CD4-positive, alpha-beta T cell (primary cell): ENCODE data around the gene PHTF2. TPM values are rescaled to one million over a fixed set of nuclear protein-coding genes. Genes with fewer than 3 reads are reported as not detected.

Experiments used
- ATAC-seq: fragments of 200-7000 bp; cut with Tn5 transposase; one replicate; pipeline ENCODE4 v1.10.0; 2022; ENCODE audit warnings: mild to moderate bottlenecking; ENCODE audit not compliant: poor library complexity
- CTCF ChIA-PET: fragments of 350-600 bp; sonication (Branson Sonifier 250); formaldehyde crosslinking; loops from one replicate; lab custom pipeline; 2021; ENCODE audit warnings: antibody characterized with exemption, inconsistent platforms; lab: Charles Lee
- POLR2A ChIA-PET: fragments of 350-600 bp; sonication (Branson Sonifier 250); formaldehyde crosslinking; loops from one replicate; lab custom pipeline; 2021; ENCODE audit warnings: antibody characterized with exemption, inconsistent platforms; lab: Charles Lee
- DNase-seq, 14 experiments: peaks; one replicate each; pipeline ENCODE4 v3.0.0-alpha.2; 2013 to 2020; ENCODE audit warnings: mixed read lengths in 2 of 14
- H3K27ac ChIP-seq, 2 donors: one replicate each; pipeline versions ENCODE4 v1.5.1 to v1.7.0; 2013; ENCODE audit warnings: low read length in 2 of 2, low read depth in 1 of 2, mild to moderate bottlenecking in 1 of 2
- H3K27me3 ChIP-seq, 2 experiments: 1 replicate in 1 of 2; 2 replicates in 1 of 2; pipeline versions ENCODE4 v1.6.1 to v1.7.0; 2013; ENCODE audit warnings: low read length in 2 of 2, control low read depth in 1 of 2, mild to moderate bottlenecking in 1 of 2, moderate library complexity in 1 of 2; ENCODE audit not compliant: insufficient read depth in 2 of 2, control insufficient read depth in 1 of 2
- H3K36me3 ChIP-seq: one replicate; pipeline ENCODE4 v1.6.1; 2013; ENCODE audit warnings: low read length, control low read depth; ENCODE audit not compliant: insufficient read depth
- H3K4me1 ChIP-seq: one replicate; pipeline ENCODE4 v1.6.1; 2013; ENCODE audit warnings: low read length, control low read depth; ENCODE audit not compliant: insufficient read depth
- H3K4me3 ChIP-seq: one replicate; pipeline ENCODE4 v1.5.1; 2013; ENCODE audit warnings: mild to moderate bottlenecking, low read length, moderate library complexity
- H3K9me3 ChIP-seq, 2 experiments: 1 replicate in 1 of 2; 2 replicates in 1 of 2; pipeline versions ENCODE4 v1.6.1 to v1.7.0; 2013; ENCODE audit warnings: low read length in 2 of 2, mild to moderate bottlenecking in 2 of 2, control low read depth in 1 of 2, moderate library complexity in 1 of 2; ENCODE audit not compliant: control insufficient read depth in 1 of 2, insufficient read depth in 1 of 2
- H3K27ac Mint-ChIP-seq: one replicate; pipeline ENCODE4 v1.8.0; 2020; ENCODE audit warnings: mixed read lengths
- H3K27me3 Mint-ChIP-seq: one replicate; pipeline ENCODE4 v1.8.0; 2021; ENCODE audit warnings: mixed read lengths
- H3K36me3 Mint-ChIP-seq: one replicate; pipeline ENCODE4 v1.8.0; 2021; ENCODE audit warnings: low read depth, mixed read lengths
- H3K4me1 Mint-ChIP-seq: one replicate; pipeline ENCODE4 v1.8.0; 2021; ENCODE audit warnings: low read depth, mixed read lengths
- H3K4me3 Mint-ChIP-seq: one replicate; pipeline ENCODE4 v1.8.0; 2020; ENCODE audit warnings: mild to moderate bottlenecking, mixed read lengths
- H3K9me3 Mint-ChIP-seq: one replicate; pipeline ENCODE4 v1.8.0; 2020; ENCODE audit warnings: mixed read lengths
- CTCF ChIP-seq: fragments of 200-600 bp; IDR thresholded peaks from one replicate; pipeline ENCODE4 v1.8.0; 2022; ENCODE audit warnings: antibody characterized with exemption, mild to moderate bottlenecking
- intact Hi-C, 2 experiments: fragments of 100-400 bp; cut with DNase I in 1 of 2; cut with micrococcal nuclease in 1 of 2; formaldehyde crosslinking; loops; one replicate each; pipeline versions ENCODE4 v1.15.1 to v1.9.0; 2023 to 2025; cut with DNase I, micrococcal nuclease
- total RNA-seq, 174 experiments: library from RNA in 2 of 174; stranded (reverse) in 2 of 174; gene quantifications; one replicate each; pipeline ENCODE4 v1.2.3 and lab custom pipeline; 2021 to 2026

Gene PHTF2
- total RNA-seq, 2 experiments from 2014 or later: 22.6 to 23.5 TPM

- no peak for ATAC-seq
- ChIA-PET POLR2A (interaction anchor here (0.7 to 2.2 kb wide), 12 partner anchors 14 to 447 kb away, joined by 3 to 14 read pairs (median 4); partner anchors contain the start of gene RSBN1L), CTCF (interaction anchor here (0.9 to 2.0 kb wide), 14 partner anchors 32 to 142 kb away, joined by 3 to 7 read pairs (median 4); partner anchors contain the start of gene RSBN1L)
- Histone ChIP-seq H3K4me1 (peaks cover 26% of the 10 kb centered on the region), H3K27ac (peak overlapping the region; percentile 55 to 65), H3K9me3 (no peaks in the 10 kb centered on the region), H3K4me3 (peak overlapping the region; percentile 81), H3K36me3 (no peaks in the 10 kb centered on the region), H3K27me3 (no peaks in the 10 kb centered on the region)
- Mint-ChIP-seq H3K27ac (peak overlapping the region; percentile 87), H3K36me3 (peaks cover 35% of the 10 kb centered on the region), H3K27me3 (no peaks in the 10 kb centered on the region), H3K4me3 (peak overlapping the region; percentile 95), H3K9me3 (no peaks in the 10 kb centered on the region), H3K4me1 (peaks cover 86% of the 10 kb centered on the region)
- intact Hi-C loops: loop anchor here (2.0 to 10.0 kb wide), 6 partner anchors 33 to 263 kb away; partner anchors contain the start of genes PTPN12 (in 2 of the 2) and RSBN1L (in 2 of the 2)
- peak in 11 of 14 experiments; percentile 8 to 58 (median 11) for DNase-seq
- TF ChIP-seq CTCF: peak; percentile 36
Measured at GRCh38 chr7:77799078-77799964, 748 bp downstream of the PHTF2 start.

GRCh38 chr7:77800158-77800557, 1.6 kb downstream of the PHTF2 start:
- POLR2A ChIA-PET: interaction anchor here (2.0 kb wide), 1 partner anchor 37 kb away, joined by 4 read pairs; no protein-coding TSS in a partner anchor
- DNase-seq: peak in 4 of 14 experiments; percentile 18 to 23 (median 20)
- no peaks in the 10 kb centered on the region for H3K27me3 ChIP-seq
- Mint-ChIP-seq H3K4me3 (peak overlapping the region; percentile 95), H3K9me3 (no peaks in the 10 kb centered on the region), H3K36me3 (peaks cover 28% of the 10 kb centered on the region), H3K27ac (peak overlapping the region; percentile 87), H3K27me3 (no peaks in the 10 kb centered on the region), H3K4me1 (peaks cover 89% of the 10 kb centered on the region)
- CTCF ChIA-PET: interaction anchor here (1.3 kb wide), 1 partner anchor 142 kb away, joined by 3 read pairs; no protein-coding TSS in a partner anchor
- H3K4me3 ChIP-seq: peak overlapping the region; percentile 81
- TF ChIP-seq CTCF: no peak
- intact Hi-C loops: loop anchor here in 1 of 2 experiments (5.0 kb wide), 1 partner anchor 37 kb away; no protein-coding TSS in a partner anchor
- H3K9me3 ChIP-seq: no peaks in the 10 kb centered on the region
- H3K4me1 ChIP-seq: peaks cover 26% of the 10 kb centered on the region
- H3K36me3 ChIP-seq: no peaks in the 10 kb centered on the region
- no peak for ATAC-seq
- peak overlapping the region in 1 of 2 donors; percentile 55 for H3K27ac ChIP-seq

- H3K27ac ChIP-seq: no peak overlapping the region
- ATAC-seq (no peak), DNase-seq (no peak)
- Mint-ChIP-seq H3K27ac (peak overlapping the region; percentile 87), H3K9me3 (no peaks in the 10 kb centered on the region), H3K36me3 (peaks cover 28% of the 10 kb centered on the region), H3K4me1 (peaks cover 92% of the 10 kb centered on the region), H3K4me3 (peak overlapping the region; percentile 95), H3K27me3 (no peaks in the 10 kb centered on the region)
- CTCF ChIA-PET: interaction anchor here (1.5 kb wide), 1 partner anchor 41 kb away, joined by 4 read pairs; no protein-coding TSS in a partner anchor
- intact Hi-C loops: loop anchor here in 1 of 2 experiments (5.0 kb wide), 1 partner anchor 37 kb away; no protein-coding TSS in a partner anchor
- H3K9me3 ChIP-seq: no peaks in the 10 kb centered on the region
- TF ChIP-seq CTCF: no peak
- H3K27me3 ChIP-seq: no peaks in the 10 kb centered on the region
- POLR2A ChIA-PET: no interaction called here
- peak overlapping the region; percentile 81 for H3K4me3 ChIP-seq
- no peaks in the 10 kb centered on the region for H3K36me3 ChIP-seq
- H3K4me1 ChIP-seq: peaks cover 25% of the 10 kb centered on the region
Measured at GRCh38 chr7:77800730-77801129, 2.2 kb downstream of the PHTF2 start.
